ENCODE measurements around the gene XRCC1.

Gene XRCC1

DNA sequence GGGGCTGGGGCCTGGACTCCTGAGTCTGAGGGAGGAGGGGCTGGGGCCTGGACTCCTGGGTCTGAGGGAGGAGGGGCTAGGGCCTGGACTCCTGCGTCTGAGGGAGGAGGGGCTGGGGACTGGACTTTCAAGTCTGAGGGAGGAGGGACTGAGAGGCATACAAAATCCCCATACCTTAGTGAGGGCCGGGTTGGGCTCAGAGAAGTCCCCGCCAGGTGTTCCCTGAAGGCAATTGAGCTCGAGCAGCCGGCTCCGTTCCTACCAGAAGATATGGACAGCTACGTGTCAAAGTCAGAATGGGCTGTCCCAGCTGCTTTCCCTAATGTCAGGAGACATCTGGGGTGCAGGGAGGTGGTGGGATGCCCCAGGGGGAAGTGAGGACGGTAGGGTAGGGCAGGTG, 80.2 kb downstream of the XRCC1 start:
- Histone ChIP-seq H3K27me3 (replicated peaks) (no peaks in the 10 kb centered on the region), H3K27ac (no peak overlapping the region), H3K36me3 (replicated peaks) (no peaks in the 10 kb centered on the region), H3K4me3 (ENCODE audit: low read depth, low read length) (no peak overlapping the region)
- in situ Hi-C loops (cut with HindIII; ENCODE audit: low pct_ligation_motif_present, low sequenced_read_pairs), result no loop called here
- TF ChIP-seq, protein P1, sequence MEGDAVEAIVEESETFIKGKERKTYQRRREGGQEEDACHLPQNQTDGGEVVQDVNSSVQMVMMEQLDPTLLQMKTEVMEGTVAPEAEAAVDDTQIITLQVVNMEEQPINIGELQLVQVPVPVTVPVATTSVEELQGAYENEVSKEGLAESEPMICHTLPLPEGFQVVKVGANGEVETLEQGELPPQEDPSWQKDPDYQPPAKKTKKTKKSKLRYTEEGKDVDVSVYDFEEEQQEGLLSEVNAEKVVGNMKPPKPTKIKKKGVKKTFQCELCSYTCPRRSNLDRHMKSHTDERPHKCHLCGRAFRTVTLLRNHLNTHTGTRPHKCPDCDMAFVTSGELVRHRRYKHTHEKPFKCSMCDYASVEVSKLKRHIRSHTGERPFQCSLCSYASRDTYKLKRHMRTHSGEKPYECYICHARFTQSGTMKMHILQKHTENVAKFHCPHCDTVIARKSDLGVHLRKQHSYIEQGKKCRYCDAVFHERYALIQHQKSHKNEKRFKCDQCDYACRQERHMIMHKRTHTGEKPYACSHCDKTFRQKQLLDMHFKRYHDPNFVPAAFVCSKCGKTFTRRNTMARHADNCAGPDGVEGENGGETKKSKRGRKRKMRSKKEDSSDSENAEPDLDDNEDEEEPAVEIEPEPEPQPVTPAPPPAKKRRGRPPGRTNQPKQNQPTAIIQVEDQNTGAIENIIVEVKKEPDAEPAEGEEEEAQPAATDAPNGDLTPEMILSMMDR (IDR thresholded peaks at IDR 0.05; ENCODE audit: low read depth, low read length, missing control alignments), result no peak
- DNase-seq, result no peak
